Colonic mucosa (tissue), 4 donors: ENCODE measurements around the gene CXCL11. TPM values are rescaled to one million over a fixed set of nuclear protein-coding genes. Genes with fewer than 3 reads are reported as not detected.

Experiments used
- DNase-seq: peaks from one replicate; pipeline ENCODE4 v3.0.0-alpha.2; 2020
- H3K27ac ChIP-seq: fragments of 200-600 bp; one replicate; pipeline ENCODE4 v1.8.0; 2021
- H3K27me3 ChIP-seq: fragments of 200-600 bp; one replicate; pipeline ENCODE4 v1.8.0; 2021
- H3K36me3 ChIP-seq: fragments of 200-600 bp; one replicate; pipeline ENCODE4 v1.8.0; 2021
- H3K4me1 ChIP-seq: fragments of 200-600 bp; one replicate; pipeline ENCODE4 v1.8.0; 2021; ENCODE audit warnings: mild to moderate bottlenecking
- H3K4me3 ChIP-seq: fragments of 200-600 bp; one replicate; pipeline ENCODE4 v1.8.0; 2021
- H3K9ac ChIP-seq, 2 donors: one replicate each; pipeline ENCODE4 v1.7.0; 2013; ENCODE audit warnings: control low read depth in 2 of 2, low read depth in 2 of 2, low read length in 2 of 2
- H3K9me3 ChIP-seq: fragments of 200-600 bp; one replicate; pipeline ENCODE4 v1.8.0; 2021
- intact Hi-C: fragments of 100-400 bp; cut with DNase I; formaldehyde crosslinking; loops from one replicate; pipeline ENCODE4 v1.14.1; 2022
- total RNA-seq, 2 donors: library from RNA; stranded (reverse); fragmentation: NEBNext Ultra II Directional in 1 of 2; extraction: Animal tissue kit (Norgen Biotek cat#: 25700) in 1 of 2; gene quantifications; one replicate each; pipeline ENCODE4 v1.2.1, GENCODE V29; 2021
- TF ChIP-seq, protein P1 (sequence below): fragments of 200-600 bp; IDR thresholded peaks from one replicate; pipeline ENCODE4 v1.8.0; 2022; ENCODE audit warnings: antibody characterized with exemption, mild to moderate bottlenecking
- donor health status: healthy.
- donor health status: DM: no; HTN: no; CAD: no.
- donor health status: DM: no; HTN: no; CAD: no.

CXCL11 gene
- total RNA-seq, 2 donors from 2014 or later: not detected

DNA sequence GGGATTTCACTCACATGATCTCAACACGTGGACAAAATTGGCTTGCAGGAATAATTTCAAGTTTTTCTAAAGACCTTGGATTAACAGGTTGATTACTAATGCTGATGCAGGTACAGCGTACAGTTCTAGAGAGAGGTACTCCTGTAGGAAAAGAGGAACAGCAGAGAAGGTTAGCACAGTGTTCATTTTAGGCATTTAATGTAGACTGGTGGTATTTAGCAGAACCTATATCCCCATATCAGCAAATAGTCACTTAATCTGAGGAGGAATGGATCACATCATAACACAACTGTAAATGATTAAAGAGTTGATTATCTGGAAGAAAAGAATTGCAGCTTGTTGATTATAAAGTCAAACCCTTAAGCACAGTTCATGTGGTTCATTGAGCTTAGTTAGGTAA lies 13.2 kb downstream of the CXCL11 start:
- no peak overlapping the region for H3K27ac ChIP-seq
- H3K9me3 ChIP-seq: no peaks in the 10 kb centered on the region
- H3K9ac ChIP-seq: no peak overlapping the region
- no peaks in the 10 kb centered on the region for H3K4me1 ChIP-seq
- intact Hi-C loops: no loop called here
- TF ChIP-seq, protein P1, sequence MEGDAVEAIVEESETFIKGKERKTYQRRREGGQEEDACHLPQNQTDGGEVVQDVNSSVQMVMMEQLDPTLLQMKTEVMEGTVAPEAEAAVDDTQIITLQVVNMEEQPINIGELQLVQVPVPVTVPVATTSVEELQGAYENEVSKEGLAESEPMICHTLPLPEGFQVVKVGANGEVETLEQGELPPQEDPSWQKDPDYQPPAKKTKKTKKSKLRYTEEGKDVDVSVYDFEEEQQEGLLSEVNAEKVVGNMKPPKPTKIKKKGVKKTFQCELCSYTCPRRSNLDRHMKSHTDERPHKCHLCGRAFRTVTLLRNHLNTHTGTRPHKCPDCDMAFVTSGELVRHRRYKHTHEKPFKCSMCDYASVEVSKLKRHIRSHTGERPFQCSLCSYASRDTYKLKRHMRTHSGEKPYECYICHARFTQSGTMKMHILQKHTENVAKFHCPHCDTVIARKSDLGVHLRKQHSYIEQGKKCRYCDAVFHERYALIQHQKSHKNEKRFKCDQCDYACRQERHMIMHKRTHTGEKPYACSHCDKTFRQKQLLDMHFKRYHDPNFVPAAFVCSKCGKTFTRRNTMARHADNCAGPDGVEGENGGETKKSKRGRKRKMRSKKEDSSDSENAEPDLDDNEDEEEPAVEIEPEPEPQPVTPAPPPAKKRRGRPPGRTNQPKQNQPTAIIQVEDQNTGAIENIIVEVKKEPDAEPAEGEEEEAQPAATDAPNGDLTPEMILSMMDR: no peak
- H3K4me3 ChIP-seq: no peak overlapping the region
- no peak for DNase-seq
- no peaks in the 10 kb centered on the region for H3K27me3 ChIP-seq
- no peaks in the 10 kb centered on the region for H3K36me3 ChIP-seq

DNA sequence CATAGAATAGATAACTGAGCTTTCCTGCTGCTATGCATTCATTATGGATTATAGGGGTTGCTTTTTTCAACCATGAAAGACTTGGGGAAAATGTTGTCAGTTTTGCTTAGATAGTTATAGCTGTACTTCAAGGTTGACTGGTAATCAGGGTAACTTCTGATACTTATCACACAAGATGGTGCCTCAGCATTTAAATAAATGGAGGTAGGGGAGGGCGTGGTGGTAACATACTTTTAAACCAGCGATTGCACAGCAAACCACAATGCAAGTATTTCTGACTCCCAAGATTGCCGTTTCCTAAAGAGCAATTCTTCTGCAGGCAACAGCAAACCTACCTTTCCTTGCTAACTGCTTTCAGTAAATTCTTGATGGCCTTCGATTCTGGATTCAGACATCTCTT lies 13.8 kb downstream of the CXCL11 start:
- no peak for DNase-seq
- no peak overlapping the region for H3K27ac ChIP-seq
- H3K27me3 ChIP-seq: no peaks in the 10 kb centered on the region
- intact Hi-C loops: no loop called here
- H3K4me1 ChIP-seq: no peaks in the 10 kb centered on the region
- TF ChIP-seq, protein P1: no peak
- H3K9ac ChIP-seq: no peak overlapping the region
- no peaks in the 10 kb centered on the region for H3K9me3 ChIP-seq
- H3K36me3 ChIP-seq: no peaks in the 10 kb centered on the region
- no peak overlapping the region for H3K4me3 ChIP-seq

DNA sequence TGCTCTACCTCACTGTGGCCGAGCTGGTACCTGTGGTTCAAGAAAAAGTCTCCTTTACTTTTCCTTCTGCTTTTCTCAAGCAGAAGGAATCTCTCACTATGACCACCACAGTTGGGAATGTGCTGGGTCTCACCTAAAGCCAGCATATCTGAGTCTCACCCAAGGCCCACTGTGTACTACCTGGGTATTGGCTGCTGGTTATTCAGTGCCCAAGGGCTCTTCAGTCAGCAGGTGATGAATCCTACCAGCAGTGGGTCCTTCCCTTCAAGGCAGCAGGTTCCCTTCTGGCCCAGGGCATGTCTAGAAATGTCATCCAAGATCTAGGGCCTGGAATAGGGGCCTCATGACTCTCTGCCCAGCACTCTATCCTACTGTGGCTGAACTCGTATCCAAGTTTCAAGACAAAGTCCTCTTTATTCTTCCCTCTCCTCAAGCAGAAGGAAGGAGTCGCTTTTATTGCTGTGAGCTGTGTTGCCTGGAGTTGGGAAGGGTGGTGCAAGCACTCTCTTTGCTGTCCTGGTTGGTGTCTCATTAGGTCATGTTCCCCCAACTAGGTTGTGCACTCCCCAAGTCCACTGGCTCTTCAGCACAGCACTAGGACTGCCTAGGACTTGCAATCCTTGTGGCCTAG lies 18.7 kb downstream of the CXCL11 start:
- Histone ChIP-seq H3K36me3 (no peaks in the 10 kb centered on the region), H3K4me3 (no peak overlapping the region), H3K27me3 (no peaks in the 10 kb centered on the region), H3K9me3 (no peaks in the 10 kb centered on the region), H3K4me1 (no peaks in the 10 kb centered on the region), H3K27ac (no peak overlapping the region), H3K9ac (no peak overlapping the region)
- intact Hi-C loops: no loop called here
- no peak for DNase-seq
- TF ChIP-seq, protein P1: no peak

DNA sequence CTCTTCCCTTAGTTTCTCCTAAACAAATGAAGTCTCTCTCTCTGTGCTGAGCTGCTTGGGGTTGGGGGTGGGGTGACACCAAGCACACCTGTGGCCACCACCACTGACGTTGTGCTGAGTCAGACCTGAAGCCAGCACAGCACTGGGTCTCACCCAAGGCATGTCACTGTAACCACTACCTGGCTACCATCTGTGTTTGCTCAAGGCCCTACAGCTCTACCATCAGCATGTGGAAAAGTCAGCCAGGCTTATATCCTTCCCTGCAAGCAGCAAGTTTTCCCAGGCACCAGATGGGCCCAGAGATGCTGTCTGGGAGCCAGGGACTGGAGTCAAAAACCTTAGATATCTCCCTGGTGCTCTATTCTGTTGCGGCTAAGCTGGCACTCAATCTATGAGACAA lies 19.5 kb downstream of the CXCL11 start:
- H3K9ac ChIP-seq: no peak overlapping the region
- H3K36me3 ChIP-seq: no peaks in the 10 kb centered on the region
- no peaks in the 10 kb centered on the region for H3K9me3 ChIP-seq
- TF ChIP-seq, protein P1: no peak
- DNase-seq: no peak
- no peaks in the 10 kb centered on the region for H3K27me3 ChIP-seq
- intact Hi-C loops: no loop called here
- H3K27ac ChIP-seq: no peak overlapping the region
- H3K4me3 ChIP-seq: no peak overlapping the region
- H3K4me1 ChIP-seq: no peaks in the 10 kb centered on the region

DNA sequence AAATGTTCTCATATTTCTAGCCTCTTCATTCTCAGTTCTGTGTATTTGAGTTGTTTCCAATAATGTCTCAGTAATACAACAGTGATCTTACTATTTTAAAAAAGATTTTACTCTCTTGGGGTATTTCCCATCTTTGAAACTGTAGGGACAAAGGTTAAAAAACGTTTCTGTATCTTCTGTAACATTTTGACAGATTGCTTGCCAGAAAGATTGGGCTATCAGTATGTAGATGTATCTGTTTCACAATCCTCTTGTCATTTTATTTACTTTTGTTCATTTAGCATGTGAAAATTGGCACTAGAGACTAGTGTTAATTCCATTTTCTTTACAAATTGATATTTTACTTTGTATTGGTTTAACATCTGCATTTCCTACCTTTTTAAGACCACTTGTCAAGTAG lies 22.3 kb downstream of the CXCL11 start:
- H3K27ac ChIP-seq: no peak overlapping the region
- no peaks in the 10 kb centered on the region for H3K4me1 ChIP-seq
- H3K36me3 ChIP-seq: no peaks in the 10 kb centered on the region
- H3K9me3 ChIP-seq: no peaks in the 10 kb centered on the region
- no peak overlapping the region for H3K9ac ChIP-seq
- H3K27me3 ChIP-seq: no peaks in the 10 kb centered on the region
- DNase-seq: no peak
- TF ChIP-seq, protein P1: no peak
- intact Hi-C loops: no loop called here
- no peak overlapping the region for H3K4me3 ChIP-seq
